Activated effector memory CD4-positive, alpha-beta T cell treated with Interleukin-2 at 50 U/mL for 16 hours (primary cell): ENCODE results near the gene CCAR1.
A peak's percentile ranks its signal among the peaks of the same experiment; 100 is the strongest.
"Not testable (repeated sequence)": the region's sequence is repeated elsewhere in the genome, so short reads cannot be mapped to it uniquely, and the experiment has no call there.

Experiments used
- DNase-seq: peaks from one replicate; pipeline ENCODE4 v3.0.0-alpha.2; 2020

CCAR1 gene

DNA sequence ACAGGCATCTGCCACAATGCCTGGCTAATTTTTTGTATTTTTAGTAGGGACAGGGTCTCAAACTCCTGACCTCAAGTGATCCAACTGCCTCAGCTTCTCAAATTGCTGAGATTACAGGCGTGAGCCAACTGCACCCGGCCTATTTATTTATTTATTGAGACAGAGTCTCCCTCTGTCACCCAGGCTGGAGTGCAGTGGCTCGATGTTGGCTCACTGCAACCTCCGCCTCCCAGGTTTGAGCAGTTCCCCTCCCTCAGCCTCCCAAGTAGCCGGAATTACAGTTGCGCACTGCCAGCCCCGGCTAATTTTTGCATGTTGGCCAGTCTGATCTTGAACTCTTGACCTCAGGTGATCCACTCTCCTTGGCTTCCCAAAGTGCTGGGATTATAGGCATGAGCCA is 46.4 kb downstream of the CCAR1 start:
- DNase-seq: not testable (repeated sequence)

DNA sequence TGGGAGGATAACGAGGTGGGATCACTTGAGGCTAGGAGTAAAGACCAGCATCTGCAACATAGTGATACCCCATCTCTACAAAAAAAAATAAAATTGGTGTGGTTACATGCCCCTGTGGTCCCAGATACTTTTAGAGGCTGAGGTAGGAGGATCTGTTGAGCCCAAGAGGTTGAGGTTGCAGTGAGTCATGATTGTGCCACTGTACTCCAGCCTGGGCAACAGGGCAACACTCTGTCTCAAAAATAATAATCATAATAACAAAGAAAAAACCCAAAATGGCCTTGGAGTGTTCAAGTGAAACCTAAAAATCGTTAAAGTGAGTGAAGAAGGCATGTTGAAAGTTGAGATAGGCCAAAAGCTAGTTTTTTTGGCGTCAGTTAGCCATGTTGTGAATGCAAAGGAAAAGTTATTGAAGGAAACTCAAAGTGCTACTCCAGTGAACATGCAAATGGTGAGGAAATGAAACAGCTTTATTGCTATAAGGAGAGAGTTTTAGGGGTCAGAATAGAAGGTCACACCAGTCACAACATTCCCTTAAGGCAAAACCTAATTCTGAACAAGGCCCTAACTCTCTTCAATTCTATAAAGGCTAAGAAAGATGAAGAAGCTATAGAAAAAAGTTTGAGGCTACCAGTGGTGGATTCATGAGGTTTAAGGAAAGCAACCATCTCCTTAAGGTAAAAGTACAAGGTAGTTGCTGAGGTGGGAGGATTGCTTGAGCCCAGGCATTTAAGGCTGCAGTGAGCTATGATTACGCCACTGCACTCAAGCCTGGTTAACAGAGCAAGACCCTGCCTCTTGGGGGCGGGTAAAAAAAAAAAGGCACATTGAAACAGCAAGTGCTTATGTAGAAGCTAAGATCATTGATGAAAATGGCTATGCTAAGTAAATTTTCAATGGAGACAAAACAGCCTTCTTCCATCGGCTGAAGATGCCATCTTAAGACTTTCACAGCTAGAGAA is 60.9 kb downstream of the CCAR1 start:
- DNase-seq: no peak

GRCh38 chr10:68784476-68784875 is 63.4 kb downstream of the CCAR1 start:
- no peak for DNase-seq

DNA sequence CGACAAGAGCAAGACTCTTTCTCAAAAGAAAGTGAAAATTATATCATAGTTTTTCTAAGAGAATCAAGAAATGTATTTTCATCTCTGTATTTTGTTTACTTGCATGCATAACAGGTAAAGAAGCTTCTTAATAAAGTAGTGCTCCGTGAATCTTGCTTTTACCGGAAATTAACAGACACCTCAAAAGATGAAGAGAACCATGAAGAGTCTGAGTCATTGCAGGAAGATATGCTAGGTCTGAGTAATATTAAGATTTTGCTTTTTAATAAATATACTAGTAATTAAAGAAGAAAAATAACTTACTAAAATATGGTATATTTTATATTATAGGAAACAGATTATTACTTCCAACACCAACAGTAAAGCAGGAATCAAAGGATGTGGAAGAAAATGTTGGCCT is 66.8 kb downstream of the CCAR1 start:
- DNase-seq: no peak

- DNase-seq: no peak
Measured at GRCh38 chr10:68790476-68790875, 69.4 kb downstream of the CCAR1 start.

DNA sequence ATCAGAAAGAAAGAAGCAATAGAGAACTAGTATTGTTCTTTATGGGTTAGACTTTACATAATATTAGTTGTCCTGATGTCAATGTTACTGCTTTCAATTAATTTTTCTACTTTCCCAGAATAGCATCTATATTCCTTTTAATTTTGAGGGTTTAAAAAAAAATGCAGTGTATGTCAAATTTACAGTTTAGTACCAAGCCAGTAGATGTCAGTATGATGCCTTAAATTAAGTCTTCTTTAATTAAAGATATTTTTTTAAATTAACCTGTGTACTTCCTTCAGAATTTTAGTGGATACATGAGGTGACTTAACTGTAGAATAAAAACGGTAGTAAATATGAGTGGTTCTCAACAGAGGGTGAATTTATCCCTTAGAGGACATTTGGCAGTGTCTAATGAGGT is 71.1 kb downstream of the CCAR1 start:
- no peak for DNase-seq

DNA sequence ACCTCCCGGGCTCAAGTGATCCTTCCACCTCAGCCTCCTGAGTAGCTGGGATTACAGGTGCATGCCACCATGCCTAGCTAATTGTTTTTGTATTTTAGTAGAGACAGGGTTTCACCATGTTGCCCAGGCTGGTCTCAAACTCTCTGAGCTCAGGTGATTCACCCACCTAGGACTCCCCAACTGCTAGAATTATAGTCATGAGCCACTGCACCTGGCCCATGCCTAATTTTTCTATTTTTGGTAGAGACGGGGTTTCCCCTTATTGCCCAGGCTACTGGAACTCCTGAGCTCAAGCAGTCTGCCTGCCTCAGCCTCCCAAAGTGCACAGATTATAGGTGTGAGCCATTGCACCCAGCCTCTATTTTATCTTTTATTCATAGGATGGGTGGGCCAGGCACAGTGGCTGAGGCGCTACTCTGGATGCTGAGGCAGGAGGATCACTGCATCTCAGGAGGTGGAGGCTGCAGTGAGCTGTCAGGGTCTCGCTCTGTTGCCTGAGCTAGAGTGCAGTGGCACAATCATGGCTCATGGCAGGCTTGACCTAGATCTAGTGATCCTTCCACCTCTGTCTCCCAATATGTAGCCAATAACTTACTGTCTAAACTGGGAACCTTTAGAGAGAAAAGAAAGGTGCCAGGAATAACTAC is 75.0 kb downstream of the CCAR1 start:
- no peak for DNase-seq

- no peak for DNase-seq
Measured at GRCh38 chr10:68796605-68797004, 75.6 kb downstream of the CCAR1 start.

DNA sequence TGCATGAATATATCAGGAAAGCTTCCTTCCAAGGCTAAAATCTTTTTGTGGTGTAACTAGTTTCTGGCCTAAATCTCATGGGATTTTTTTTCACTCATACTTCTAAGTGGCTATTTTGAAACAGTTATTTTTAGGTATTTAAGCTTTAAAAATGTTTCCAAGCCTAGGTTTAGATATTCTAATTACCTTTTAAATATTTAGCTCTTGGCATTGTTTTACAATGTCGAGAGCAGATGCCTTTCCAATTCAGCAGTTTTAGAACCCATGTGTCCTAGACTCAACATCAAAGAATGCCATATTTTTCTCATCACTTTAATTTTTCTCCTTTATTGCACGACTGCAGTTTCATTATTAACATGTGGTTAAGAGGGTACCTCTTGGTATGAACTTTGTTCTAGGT is 79.2 kb downstream of the CCAR1 start:
- no peak for DNase-seq

GRCh38 chr10:68804692-68805091 is 83.7 kb downstream of the CCAR1 start:
- DNase-seq: no peak

DNA sequence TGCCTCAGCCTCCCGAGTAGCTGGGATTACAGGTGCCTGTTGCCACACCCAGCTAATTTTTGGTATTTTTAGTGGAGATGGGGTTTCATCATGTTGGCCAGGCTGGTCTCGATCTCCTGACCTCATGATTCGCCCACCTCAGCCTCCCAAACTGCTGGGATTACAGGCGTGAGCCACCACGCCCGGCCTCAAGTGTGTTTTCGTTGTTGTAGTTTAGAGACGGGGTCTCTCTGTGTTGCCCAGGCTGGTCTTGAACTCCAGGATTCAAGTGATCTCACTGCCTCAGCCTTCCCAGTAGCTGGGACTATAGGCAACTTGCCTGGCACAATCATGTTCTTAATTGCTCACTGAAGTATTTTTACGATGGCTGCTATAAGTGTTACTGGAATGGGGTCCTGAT is 89.8 kb downstream of the CCAR1 start:
- DNase-seq: not testable (repeated sequence)

GRCh38 chr10:68811314-68812009 is 90.4 kb downstream of the CCAR1 start:
- no peak for DNase-seq

GRCh38 chr10:68812420-68812819 is 91.4 kb downstream of the CCAR1 start:
- DNase-seq: no peak

GRCh38 chr10:68813559-68813958 is 92.5 kb downstream of the CCAR1 start:
- DNase-seq: no peak

GRCh38 chr10:68816796-68817412 is 95.9 kb downstream of the CCAR1 start:
- DNase-seq: no peak

- DNase-seq: not testable (repeated sequence)
Measured at GRCh38 chr10:68820359-68820758, 99.3 kb downstream of the CCAR1 start.

DNA sequence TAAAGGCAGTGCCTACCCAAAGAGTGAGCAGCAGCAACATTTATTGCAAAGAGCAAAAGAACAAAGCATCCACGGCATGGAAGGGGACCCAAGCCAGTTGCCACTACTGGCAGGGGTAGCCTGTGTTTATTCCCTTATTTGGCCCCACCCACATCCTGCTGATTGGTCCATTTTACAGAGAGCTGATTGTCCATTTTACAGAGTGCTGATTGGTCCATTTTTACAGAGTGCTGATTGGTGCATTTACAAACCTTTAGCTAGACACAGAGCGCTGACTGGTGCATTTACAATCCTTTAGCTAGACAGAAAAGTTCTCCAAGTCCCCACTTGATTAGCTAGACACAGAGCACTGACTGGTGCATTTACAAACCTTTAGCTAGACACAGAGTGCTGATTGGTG is 101.6 kb downstream of the CCAR1 start:
- not testable (repeated sequence) for DNase-seq

- peak; percentile 31 for DNase-seq
Measured at GRCh38 chr10:68826764-68827591, 105.9 kb downstream of the CCAR1 start, which contains the start of gene STOX1. Gene STOX1 (plus strand): TSS chr10:68827531. CDS start chr10:68827624, 93 bp downstream.

DNA sequence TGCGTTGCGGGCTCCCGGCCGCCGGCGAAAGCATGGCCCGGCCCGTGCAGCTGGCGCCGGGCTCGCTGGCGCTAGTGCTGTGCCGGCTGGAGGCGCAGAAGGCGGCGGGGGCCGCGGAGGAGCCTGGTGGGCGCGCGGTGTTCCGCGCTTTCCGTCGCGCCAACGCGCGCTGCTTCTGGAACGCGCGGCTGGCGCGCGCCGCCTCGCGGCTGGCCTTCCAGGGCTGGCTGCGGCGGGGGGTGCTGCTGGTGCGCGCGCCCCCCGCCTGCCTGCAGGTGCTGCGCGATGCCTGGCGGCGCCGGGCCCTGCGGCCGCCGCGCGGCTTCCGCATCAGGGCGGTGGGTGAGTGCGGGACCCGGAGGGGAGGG is 106.5 kb downstream of the CCAR1 start:
- not testable (repeated sequence) for DNase-seq

DNA sequence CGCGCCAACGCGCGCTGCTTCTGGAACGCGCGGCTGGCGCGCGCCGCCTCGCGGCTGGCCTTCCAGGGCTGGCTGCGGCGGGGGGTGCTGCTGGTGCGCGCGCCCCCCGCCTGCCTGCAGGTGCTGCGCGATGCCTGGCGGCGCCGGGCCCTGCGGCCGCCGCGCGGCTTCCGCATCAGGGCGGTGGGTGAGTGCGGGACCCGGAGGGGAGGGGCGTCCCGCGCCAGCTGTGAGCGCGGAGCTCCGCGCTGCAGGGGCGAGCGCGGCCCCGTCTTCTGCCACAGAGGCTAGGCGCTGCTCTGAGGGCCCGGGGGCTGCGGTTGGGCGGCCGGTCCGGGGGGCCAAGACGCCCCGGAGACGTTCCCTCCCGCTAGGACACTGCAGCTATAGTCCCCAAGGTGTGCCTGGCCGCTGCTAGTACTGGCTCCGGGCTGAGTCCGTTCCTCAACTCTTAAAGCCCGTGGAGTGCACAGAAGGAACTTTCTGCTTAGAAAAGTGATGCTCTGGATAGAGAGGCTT is 107.1 kb downstream of the CCAR1 start:
- peak; percentile 4 for DNase-seq

GRCh38 chr10:68828833-68829232 is 107.8 kb downstream of the CCAR1 start:
- DNase-seq: no peak

GRCh38 chr10:68829521-68829920 is 108.5 kb downstream of the CCAR1 start:
- DNase-seq: no peak
